HG03558 (cell line): ENCODE results near the gene SAPCD1.
"Not testable (repeated sequence)": the region's sequence is repeated elsewhere in the genome, so short reads cannot be mapped to it uniquely, and the experiment has no call there.

ENCODE experiments used
- ATAC-seq: cut with Tn5 transposase; IDR thresholded peaks from one replicate; pipeline ENCODE4 v1.9.1; 2021; ENCODE audit warnings: moderate number of reproducible peaks; ENCODE audit not compliant: unreplicated experiment; ENCODE audit errors: extremely low read depth

SAPCD1 gene

GRCh38 chr6:31794294-31794865, 31.9 kb downstream of the SAPCD1 start:
- no peak for ATAC-seq

GRCh38 chr6:31794866-31795615, 32.6 kb downstream of the SAPCD1 start:
- no peak for ATAC-seq

- ATAC-seq = peak; percentile 55
These were observed 33.3 kb downstream of the SAPCD1 start, which contains the start of gene VARS1 for GRCh38 chr6:31795616-31796298. Gene VARS1 (minus strand): TSS chr6:31795752. CDS start chr6:31795217, 535 bp downstream.

DNA sequence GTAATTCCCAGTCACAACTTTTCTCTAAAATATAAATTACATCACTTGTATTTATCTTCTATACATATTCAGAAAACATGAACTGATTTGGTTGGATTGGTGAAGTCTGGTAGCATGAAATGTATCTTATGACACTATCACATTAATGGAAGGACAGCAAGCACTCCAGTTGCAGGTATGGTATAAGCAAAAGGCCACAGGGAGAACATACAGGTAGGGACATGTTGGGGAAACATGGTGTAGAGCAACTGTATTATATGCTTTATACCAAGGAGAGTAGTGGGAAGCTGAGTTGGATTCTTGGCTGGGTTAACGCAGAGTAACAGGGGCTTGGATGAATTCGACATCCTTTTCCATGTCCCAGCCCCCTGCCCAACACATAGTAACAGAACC, 34.5 kb downstream of the SAPCD1 start:
- ATAC-seq = no peak

GRCh38 chr6:31797588-31797987, 35.1 kb downstream of the SAPCD1 start:
- ATAC-seq = no peak

DNA sequence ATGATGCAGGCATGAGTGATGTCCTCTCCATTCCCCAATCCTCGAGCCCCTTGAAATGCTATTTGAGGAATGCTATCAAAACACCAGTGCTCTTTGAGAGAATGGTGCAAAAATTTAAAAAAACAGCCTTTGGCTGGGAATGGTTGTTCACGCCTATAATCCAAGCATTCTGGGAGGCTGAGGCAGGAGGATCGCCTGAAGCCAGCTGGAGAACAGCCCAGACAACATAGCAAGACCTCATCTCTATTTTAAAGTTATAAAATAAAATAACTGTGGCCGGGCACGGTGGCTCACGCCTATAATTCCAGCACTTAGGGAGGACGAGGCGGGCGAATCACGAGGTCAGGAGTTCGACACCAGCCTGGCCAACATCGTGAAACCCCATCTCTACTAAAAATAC, 37.3 kb downstream of the SAPCD1 start:
- no peak for ATAC-seq

GRCh38 chr6:31801031-31801927, 38.8 kb downstream of the SAPCD1 start:
- ATAC-seq = not testable (repeated sequence)

- no peak for ATAC-seq
These were observed 43.5 kb downstream of the SAPCD1 start for GRCh38 chr6:31805939-31806469.

DNA sequence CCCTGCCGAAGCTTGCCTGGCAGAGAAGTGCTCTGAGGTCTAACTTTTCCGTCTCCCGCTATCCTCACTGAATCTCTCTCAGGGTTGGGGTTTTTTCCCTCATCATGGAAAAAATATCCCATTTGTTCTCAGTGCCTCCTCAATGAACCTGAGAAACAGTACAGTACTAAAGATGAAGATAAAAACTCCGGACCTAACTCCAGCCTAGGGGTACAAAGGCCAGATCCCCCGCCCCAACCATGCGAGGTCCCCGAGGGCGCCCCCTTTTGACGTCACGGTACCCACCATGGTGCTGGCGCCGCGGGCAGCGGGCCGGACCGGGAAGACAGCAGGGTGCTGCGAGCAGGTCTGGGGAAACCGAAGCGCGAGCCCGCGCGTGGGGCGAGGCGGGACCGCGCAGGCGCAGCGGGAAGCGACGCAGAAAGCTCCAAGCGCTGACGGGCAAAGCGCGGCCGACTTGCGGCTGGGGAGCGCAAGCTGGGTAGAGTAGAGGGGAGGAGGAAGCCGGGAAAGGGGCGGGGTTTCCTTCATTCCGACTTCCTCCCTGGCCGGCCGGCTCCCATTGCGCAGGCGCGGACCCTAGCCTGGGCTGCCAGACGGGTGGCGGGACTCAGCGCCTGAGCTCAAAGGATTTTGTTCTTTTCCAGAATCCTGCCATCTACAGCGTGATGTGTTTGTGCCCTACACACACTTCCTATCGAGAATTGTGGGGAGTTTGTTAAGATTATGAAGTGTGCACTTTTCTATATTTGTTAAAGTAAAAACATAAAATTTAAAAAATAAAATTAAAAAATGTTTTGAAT, 44.2 kb downstream of the SAPCD1 start, which contains the start of gene LSM2:
LSM2 (minus strand) TSS at position 497 of the 803 bp plus-strand sequence; CDS start at position 288, 209 bp downstream.
- ATAC-seq = peak; percentile 78

DNA sequence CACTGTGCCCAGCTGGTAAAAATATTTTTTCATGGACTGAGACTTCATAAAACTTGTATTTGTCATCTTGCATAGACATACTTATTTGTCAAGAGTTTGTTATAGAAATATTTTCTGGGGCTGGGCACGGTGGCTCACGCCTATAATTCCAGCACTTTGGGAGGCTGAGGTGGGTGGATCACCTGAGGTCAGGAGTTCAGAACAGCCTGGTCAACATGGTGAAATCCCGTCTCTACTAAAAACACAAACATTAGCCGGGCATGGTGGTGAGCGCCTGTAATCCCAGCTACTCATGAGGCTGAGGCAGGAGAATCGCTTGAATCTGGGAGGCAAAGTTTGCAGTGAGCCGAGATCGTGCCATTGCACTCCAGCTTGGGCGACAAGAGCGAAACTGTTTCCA, 46.1 kb downstream of the SAPCD1 start:
- ATAC-seq = not testable (repeated sequence)

- ATAC-seq = no peak
These were observed 49.2 kb downstream of the SAPCD1 start for GRCh38 chr6:31811645-31812044.

- no peak for ATAC-seq
These were observed 51.0 kb downstream of the SAPCD1 start for GRCh38 chr6:31813465-31813849.
